OCI-LY1 (cell line): Measurements from ENCODE around the gene OR11A1.

ENCODE experiments used
- H2AFZ ChIP-seq: fragments of 200-600 bp; sonication (generic), shearing (Covaris generic); 2 replicates; pipeline ENCODE4 v1.6.0; 2014; ENCODE audit warnings: antibody characterized with exemption, mild to moderate bottlenecking, low read length
- H3F3A ChIP-seq: fragments of 200-600 bp; sonication (generic), shearing (Covaris generic); 2 replicates; pipeline ENCODE4 v1.6.0; 2014; ENCODE audit warnings: mild to moderate bottlenecking, antibody characterized with exemption, low read length, moderate library complexity; ENCODE audit not compliant: insufficient read depth
- H3K27ac ChIP-seq: fragments of 200-600 bp; sonication (generic); 2 replicates; pipeline ENCODE4 v1.5.1; 2014; ENCODE audit warnings: low read length, mixed run types, mild to moderate bottlenecking, low read depth; ENCODE audit not compliant: poor library complexity, severe bottlenecking
- H3K27me3 ChIP-seq: fragments of 200-600 bp; sonication (generic); 2 replicates; pipeline ENCODE4 v1.6.0; 2014; ENCODE audit warnings: antibody characterized with exemption, mild to moderate bottlenecking, low read length, moderate library complexity; ENCODE audit not compliant: insufficient read depth
- H3K36me3 ChIP-seq: fragments of 200-600 bp; sonication (generic); 2 replicates; pipeline ENCODE4 v1.6.1; 2014; ENCODE audit warnings: mild to moderate bottlenecking, antibody characterized with exemption, low read length, moderate library complexity, mixed read lengths; ENCODE audit not compliant: insufficient read depth
- H3K4me1 ChIP-seq: fragments of 200-600 bp; sonication (generic); 2 replicates; pipeline ENCODE4 v1.5.1; 2014; ENCODE audit warnings: mild to moderate bottlenecking, low read length, moderate library complexity; ENCODE audit not compliant: insufficient read depth, severe bottlenecking
- H3K4me2 ChIP-seq: fragments of 200-600 bp; sonication (generic), shearing (Covaris generic); 2 replicates; pipeline ENCODE4 v1.6.1; 2014; ENCODE audit warnings: low read length
- H3K4me3 ChIP-seq: fragments of 200-600 bp; sonication (generic); 2 replicates; pipeline ENCODE4 v1.5.1; 2014; ENCODE audit warnings: low read length, low read depth, mild to moderate bottlenecking, mixed read lengths; ENCODE audit not compliant: poor library complexity, severe bottlenecking
- H3K79me2 ChIP-seq: fragments of 200-600 bp; shearing (Covaris generic); 2 replicates; pipeline ENCODE4 v1.6.1; 2016; ENCODE audit warnings: mixed run types, low read length, mixed read lengths; ENCODE audit not compliant: insufficient read depth
- H3K9ac ChIP-seq: fragments of 200-600 bp; sonication (generic), shearing (Covaris generic); 2 replicates; pipeline ENCODE4 v1.6.1; 2014; ENCODE audit warnings: mild to moderate bottlenecking, low read length, mixed read lengths
- H3K9me2 ChIP-seq: fragments of 200-600 bp; sonication (generic), shearing (Covaris generic); 2 replicates; pipeline ENCODE4 v1.6.1; 2014; ENCODE audit warnings: low read depth, mild to moderate bottlenecking, low read length, mixed read lengths
- H3K9me3 ChIP-seq: fragments of 200-600 bp; shearing (Covaris generic); 2 replicates; pipeline ENCODE4 v1.6.1; 2014; ENCODE audit warnings: low read length, mixed read lengths
- H4K20me1 ChIP-seq: fragments of 200-600 bp; sonication (generic), shearing (Covaris generic); 2 replicates; pipeline ENCODE4 v1.6.0; 2016; ENCODE audit warnings: mild to moderate bottlenecking, low read length; ENCODE audit not compliant: insufficient read depth
- CTCF ChIP-seq: fragments of 200-600 bp; sonication (generic), shearing (Covaris generic); IDR thresholded peaks from 2 replicates; pipeline ENCODE4 v1.5.1; 2017; ENCODE audit warnings: mild to moderate bottlenecking, antibody characterized with exemption, low read length, moderate library complexity, mixed read lengths
- EZH2 ChIP-seq: fragments of 200-600 bp; sonication (generic), shearing (Covaris generic); IDR thresholded peaks from 2 replicates; pipeline ENCODE4 v1.8.0; 2017; ENCODE audit warnings: borderline replicate concordance, mixed run types, mild to moderate bottlenecking, antibody characterized with exemption, low read length, moderate library complexity, mixed read lengths

The OR11A1 gene

GRCh38 chr6:29504961-29505360 is 48.1 kb upstream of the OR11A1 start:
- Histone ChIP-seq H2AFZ (no peak overlapping the region), H3K4me3 (no peak overlapping the region), H3K9me2 (no peaks in the 10 kb centered on the region), H3K36me3 (no peaks in the 10 kb centered on the region), H3K4me2 (no peak overlapping the region), H3K79me2 (no peaks in the 10 kb centered on the region), H3K9me3 (no peaks in the 10 kb centered on the region), H3K27me3 (no peaks in the 10 kb centered on the region), H4K20me1 (no peaks in the 10 kb centered on the region), H3K27ac (no peak overlapping the region), H3F3A (no peaks in the 10 kb centered on the region), H3K4me1 (no peaks in the 10 kb centered on the region), H3K9ac (no peak overlapping the region)
- TF ChIP-seq EZH2 (no peak), CTCF (no peak)

- H4K20me1 ChIP-seq, result no peaks in the 10 kb centered on the region
- H3K79me2 ChIP-seq, result no peaks in the 10 kb centered on the region
- H3K27ac ChIP-seq, result no peak overlapping the region
- no peaks in the 10 kb centered on the region for H3K36me3 ChIP-seq
- no peaks in the 10 kb centered on the region for H3F3A ChIP-seq
- no peak overlapping the region for H3K4me2 ChIP-seq
- no peaks in the 10 kb centered on the region for H3K9me3 ChIP-seq
- no peaks in the 10 kb centered on the region for H3K4me1 ChIP-seq
- H2AFZ ChIP-seq, result no peak overlapping the region
- no peaks in the 10 kb centered on the region for H3K27me3 ChIP-seq
- TF ChIP-seq CTCF (no peak), EZH2 (no peak)
- H3K4me3 ChIP-seq, result no peak overlapping the region
- no peaks in the 10 kb centered on the region for H3K9me2 ChIP-seq
- H3K9ac ChIP-seq, result no peak overlapping the region
Measured at GRCh38 chr6:29502597-29502996, 45.7 kb upstream of the OR11A1 start.

GRCh38 chr6:29502181-29502580 is 45.3 kb upstream of the OR11A1 start:
- H3K79me2 ChIP-seq, result no peaks in the 10 kb centered on the region
- H3K4me1 ChIP-seq, result no peaks in the 10 kb centered on the region
- no peaks in the 10 kb centered on the region for H3K9me2 ChIP-seq
- H4K20me1 ChIP-seq, result no peaks in the 10 kb centered on the region
- no peak overlapping the region for H3K4me3 ChIP-seq
- no peak overlapping the region for H2AFZ ChIP-seq
- H3F3A ChIP-seq, result no peaks in the 10 kb centered on the region
- H3K4me2 ChIP-seq, result no peak overlapping the region
- no peaks in the 10 kb centered on the region for H3K36me3 ChIP-seq
- no peaks in the 10 kb centered on the region for H3K27me3 ChIP-seq
- TF ChIP-seq CTCF (no peak), EZH2 (no peak)
- H3K9me3 ChIP-seq, result no peaks in the 10 kb centered on the region
- no peak overlapping the region for H3K27ac ChIP-seq
- H3K9ac ChIP-seq, result no peak overlapping the region
